HG02571 (cell line): Measurements from ENCODE around the gene PKP1.

Experiments used
- ATAC-seq: cut with Tn5 transposase; IDR thresholded peaks from one replicate; pipeline ENCODE4 v1.9.1; 2021; ENCODE audit warnings: mild to moderate bottlenecking, moderate library complexity; ENCODE audit not compliant: unreplicated experiment

Gene PKP1

GRCh38 chr1:201307760-201308499 lies 24.6 kb downstream of the PKP1 start:
- ATAC-seq, result no peak

GRCh38 chr1:201309416-201309815 lies 26.1 kb downstream of the PKP1 start:
- ATAC-seq, result no peak

GRCh38 chr1:201310251-201310985 lies 27.1 kb downstream of the PKP1 start:
- no peak for ATAC-seq

GRCh38 chr1:201310986-201311355 lies 27.7 kb downstream of the PKP1 start:
- no peak for ATAC-seq

GRCh38 chr1:201311356-201312011 lies 28.2 kb downstream of the PKP1 start:
- ATAC-seq, result no peak

- no peak for ATAC-seq
Measured at GRCh38 chr1:201312298-201312697, 29.0 kb downstream of the PKP1 start.

- ATAC-seq, result no peak
Measured at GRCh38 chr1:201313086-201313485, 29.8 kb downstream of the PKP1 start.

GRCh38 chr1:201316556-201316955 lies 33.2 kb downstream of the PKP1 start:
- ATAC-seq, result no peak

GRCh38 chr1:201317551-201317950 lies 34.2 kb downstream of the PKP1 start:
- no peak for ATAC-seq

GRCh38 chr1:201318504-201319340 lies 35.4 kb downstream of the PKP1 start:
- no peak for ATAC-seq

GRCh38 chr1:201319631-201320030 lies 36.3 kb downstream of the PKP1 start:
- ATAC-seq, result no peak

GRCh38 chr1:201320168-201320788 lies 37.0 kb downstream of the PKP1 start:
- no peak for ATAC-seq

GRCh38 chr1:201321826-201322390 lies 38.6 kb downstream of the PKP1 start:
- ATAC-seq, result no peak

GRCh38 chr1:201322653-201323510 lies 39.6 kb downstream of the PKP1 start:
- no peak for ATAC-seq

GRCh38 chr1:201324306-201324705 lies 41.0 kb downstream of the PKP1 start:
- no peak for ATAC-seq

GRCh38 chr1:201324821-201325677 lies 41.7 kb downstream of the PKP1 start:
- no peak for ATAC-seq

- ATAC-seq, result no peak
Measured at GRCh38 chr1:201325678-201326060, 42.4 kb downstream of the PKP1 start.

- ATAC-seq, result no peak
Measured at GRCh38 chr1:201326710-201327109, 43.4 kb downstream of the PKP1 start.
